ENCODE results near the gene C4orf50.
A peak's percentile ranks its signal among the peaks of the same experiment; 100 is the strongest.

The C4orf50 gene

GRCh38 chr4:6020613-6021012, 2.4 kb upstream of the C4orf50 start:
- H3K4me1 ChIP-seq (ENCODE audit: insufficient read depth, low read length, poor library complexity, severe bottlenecking): no peaks in the 10 kb centered on the region
- H4K20me1 ChIP-seq (ENCODE audit: insufficient read depth, low read length, poor library complexity, severe bottlenecking): no peaks in the 10 kb centered on the region
- no peaks in the 10 kb centered on the region for H3F3A ChIP-seq (ENCODE audit: low read depth)
- no peak overlapping the region for H3K9ac ChIP-seq (ENCODE audit: low read depth, low read length, poor library complexity, severe bottlenecking)
- H3K9me2 ChIP-seq (replicated peaks; ENCODE audit: low read depth, low read length): no peaks in the 10 kb centered on the region
- H3K79me2 ChIP-seq (ENCODE audit: insufficient read depth, low read length): no peaks in the 10 kb centered on the region
- H3K4me2 ChIP-seq (ENCODE audit: low read depth, low read length, poor library complexity, severe bottlenecking): no peak overlapping the region
- H2AFZ ChIP-seq (ENCODE audit: low read length): no peak overlapping the region
- H3K36me3 ChIP-seq (ENCODE audit: insufficient read depth, low read length): no peaks in the 10 kb centered on the region
- H3K9me3 ChIP-seq (ENCODE audit: insufficient read depth, low read depth, low read length): no peaks in the 10 kb centered on the region
- no peak overlapping the region for H3K4me3 ChIP-seq (ENCODE audit: low read length, poor library complexity, severe bottlenecking)
- no peak for TF ChIP-seq CTCF (conservative IDR thresholded peaks at IDR 0.05; ENCODE audit: low read length)
- no peak for TF ChIP-seq EZH2phosphoT487 (IDR thresholded peaks at IDR 0.05; ENCODE audit: borderline replicate concordance)
- H3K27me3 ChIP-seq (ENCODE audit: insufficient read depth, low read length, poor library complexity, severe bottlenecking): no peaks in the 10 kb centered on the region

GRCh38 chr4:6019316-6020263, 1.4 kb upstream of the C4orf50 start:
- Histone ChIP-seq H3K9ac (ENCODE audit: low read depth, low read length, poor library complexity, severe bottlenecking) (no peak overlapping the region), H3K9me3 (ENCODE audit: insufficient read depth, low read depth, low read length) (no peaks in the 10 kb centered on the region), H2AFZ (ENCODE audit: low read length) (no peak overlapping the region), H4K20me1 (ENCODE audit: insufficient read depth, low read length, poor library complexity, severe bottlenecking) (no peaks in the 10 kb centered on the region), H3K27me3 (ENCODE audit: insufficient read depth, low read length, poor library complexity, severe bottlenecking) (no peaks in the 10 kb centered on the region), H3K4me3 (ENCODE audit: low read length, poor library complexity, severe bottlenecking) (no peak overlapping the region), H3K9me2 (replicated peaks; ENCODE audit: low read depth, low read length) (no peaks in the 10 kb centered on the region), H3K36me3 (ENCODE audit: insufficient read depth, low read length) (no peaks in the 10 kb centered on the region), H3K79me2 (ENCODE audit: insufficient read depth, low read length) (no peaks in the 10 kb centered on the region), H3K4me2 (ENCODE audit: low read depth, low read length, poor library complexity, severe bottlenecking) (no peak overlapping the region), H3K4me1 (ENCODE audit: insufficient read depth, low read length, poor library complexity, severe bottlenecking) (no peaks in the 10 kb centered on the region), H3F3A (ENCODE audit: low read depth) (no peaks in the 10 kb centered on the region)
- TF ChIP-seq CTCF (conservative IDR thresholded peaks at IDR 0.05; ENCODE audit: low read length) (peak; percentile 88), EZH2phosphoT487 (IDR thresholded peaks at IDR 0.05; ENCODE audit: borderline replicate concordance) (no peak)

- no peaks in the 10 kb centered on the region for H3K36me3 ChIP-seq (ENCODE audit: insufficient read depth, low read length)
- H2AFZ ChIP-seq (ENCODE audit: low read length): no peak overlapping the region
- no peaks in the 10 kb centered on the region for H3K9me2 ChIP-seq (replicated peaks; ENCODE audit: low read depth, low read length)
- H3K4me1 ChIP-seq (ENCODE audit: insufficient read depth, low read length, poor library complexity, severe bottlenecking): no peaks in the 10 kb centered on the region
- H3K4me2 ChIP-seq (ENCODE audit: low read depth, low read length, poor library complexity, severe bottlenecking): no peak overlapping the region
- no peaks in the 10 kb centered on the region for H4K20me1 ChIP-seq (ENCODE audit: insufficient read depth, low read length, poor library complexity, severe bottlenecking)
- H3K9me3 ChIP-seq (ENCODE audit: insufficient read depth, low read depth, low read length): no peaks in the 10 kb centered on the region
- H3F3A ChIP-seq (ENCODE audit: low read depth): no peaks in the 10 kb centered on the region
- TF ChIP-seq CTCF (conservative IDR thresholded peaks at IDR 0.05; ENCODE audit: low read length) (no peak), EZH2phosphoT487 (IDR thresholded peaks at IDR 0.05; ENCODE audit: borderline replicate concordance) (no peak)
- no peak overlapping the region for H3K4me3 ChIP-seq (ENCODE audit: low read length, poor library complexity, severe bottlenecking)
- H3K9ac ChIP-seq (ENCODE audit: low read depth, low read length, poor library complexity, severe bottlenecking): no peak overlapping the region
- H3K79me2 ChIP-seq (ENCODE audit: insufficient read depth, low read length): no peaks in the 10 kb centered on the region
- H3K27me3 ChIP-seq (ENCODE audit: insufficient read depth, low read length, poor library complexity, severe bottlenecking): no peaks in the 10 kb centered on the region
Observed at GRCh38 chr4:6017800-6018199, 431 bp downstream of the C4orf50 start.

Data from Loucy (cell line).